Measurements from ENCODE around the gene EXOG. TPM values are rescaled to one million over a fixed set of nuclear protein-coding genes. Genes with fewer than 3 reads are reported as not detected.

The EXOG gene
- total RNA-seq, 1 experiment from 2014 or later = 12.5 TPM

GRCh38 chr3:38573111-38573510 is 77.0 kb downstream of the EXOG start:
- DNase-seq (ENCODE audit: low read depth, low spot score) = no peak
- intact Hi-C loops (cut with micrococcal nuclease; ENCODE audit: unreplicated experiment) = no loop called here
- POLR2A ChIA-PET = no interaction called here
- no TSS peak for BruUV-seq (replicated peaks)
- Histone ChIP-seq H3K9me3 (ENCODE audit: control insufficient read depth, insufficient read depth, low read depth, low read length) (no peaks in the 10 kb centered on the region), H3K4me3 (ENCODE audit: low read depth in 2 of 2, low read length in 2 of 2) (no peak overlapping the region), H3K36me3 (ENCODE audit: control insufficient read depth, insufficient read depth, low read length) (no peaks in the 10 kb centered on the region), H3K4me1 (ENCODE audit: control insufficient read depth, insufficient read depth, low read length) (no peaks in the 10 kb centered on the region), H3K27ac (ENCODE audit: low read length) (no peak overlapping the region), H3K27me3 (ENCODE audit: control insufficient read depth, insufficient read depth, low read length) (no peaks in the 10 kb centered on the region)
- TF ChIP-seq TCF7L2 (IDR thresholded peaks at IDR 0.05; ENCODE audit: low read depth, low read length) (no peak), SIN3A (IDR thresholded peaks at IDR 0.05; ENCODE audit: borderline replicate concordance, insufficient read depth, low read depth, low read length) (no peak), CTCF (IDR thresholded peaks at IDR 0.05) (no peak), POLR2AphosphoS5 (IDR thresholded peaks at IDR 0.05; ENCODE audit: low read depth, low read length) (no peak)
- TF ChIP-seq, protein P1, sequence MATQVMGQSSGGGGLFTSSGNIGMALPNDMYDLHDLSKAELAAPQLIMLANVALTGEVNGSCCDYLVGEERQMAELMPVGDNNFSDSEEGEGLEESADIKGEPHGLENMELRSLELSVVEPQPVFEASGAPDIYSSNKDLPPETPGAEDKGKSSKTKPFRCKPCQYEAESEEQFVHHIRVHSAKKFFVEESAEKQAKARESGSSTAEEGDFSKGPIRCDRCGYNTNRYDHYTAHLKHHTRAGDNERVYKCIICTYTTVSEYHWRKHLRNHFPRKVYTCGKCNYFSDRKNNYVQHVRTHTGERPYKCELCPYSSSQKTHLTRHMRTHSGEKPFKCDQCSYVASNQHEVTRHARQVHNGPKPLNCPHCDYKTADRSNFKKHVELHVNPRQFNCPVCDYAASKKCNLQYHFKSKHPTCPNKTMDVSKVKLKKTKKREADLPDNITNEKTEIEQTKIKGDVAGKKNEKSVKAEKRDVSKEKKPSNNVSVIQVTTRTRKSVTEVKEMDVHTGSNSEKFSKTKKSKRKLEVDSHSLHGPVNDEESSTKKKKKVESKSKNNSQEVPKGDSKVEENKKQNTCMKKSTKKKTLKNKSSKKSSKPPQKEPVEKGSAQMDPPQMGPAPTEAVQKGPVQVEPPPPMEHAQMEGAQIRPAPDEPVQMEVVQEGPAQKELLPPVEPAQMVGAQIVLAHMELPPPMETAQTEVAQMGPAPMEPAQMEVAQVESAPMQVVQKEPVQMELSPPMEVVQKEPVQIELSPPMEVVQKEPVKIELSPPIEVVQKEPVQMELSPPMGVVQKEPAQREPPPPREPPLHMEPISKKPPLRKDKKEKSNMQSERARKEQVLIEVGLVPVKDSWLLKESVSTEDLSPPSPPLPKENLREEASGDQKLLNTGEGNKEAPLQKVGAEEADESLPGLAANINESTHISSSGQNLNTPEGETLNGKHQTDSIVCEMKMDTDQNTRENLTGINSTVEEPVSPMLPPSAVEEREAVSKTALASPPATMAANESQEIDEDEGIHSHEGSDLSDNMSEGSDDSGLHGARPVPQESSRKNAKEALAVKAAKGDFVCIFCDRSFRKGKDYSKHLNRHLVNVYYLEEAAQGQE (IDR thresholded peaks at IDR 0.05; ENCODE audit: insufficient read depth in 1 of 2, low read depth in 2 of 2, low read length in 1 of 2) = no peak
- CTCF ChIA-PET = no interaction called here
- in situ Hi-C loops (cut with HindIII; ENCODE audit: low pct_unique_long_range_greater_than_20kb, low sequenced_read_pairs) = no loop called here
- no peak for ATAC-seq

DNA sequence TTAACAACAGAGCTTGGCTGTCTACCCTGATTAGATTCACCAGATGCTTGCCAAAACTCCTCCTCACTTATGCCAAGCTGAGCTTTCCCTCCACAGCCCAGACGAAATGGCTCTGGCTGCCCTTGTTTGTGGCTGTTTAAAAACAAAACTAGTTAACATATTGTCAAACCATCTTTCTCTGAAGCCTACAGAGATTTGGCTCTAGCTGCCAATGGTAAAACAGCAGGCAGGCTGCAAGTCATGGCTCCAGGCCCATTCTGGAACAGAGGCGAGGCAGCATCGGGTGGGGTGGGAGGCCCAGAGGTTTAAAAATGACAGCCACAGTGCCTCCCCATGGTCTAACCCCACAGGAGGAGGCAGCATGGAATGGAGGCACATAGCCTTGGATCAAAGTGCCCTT is 77.4 kb downstream of the EXOG start:
- TF ChIP-seq SIN3A (IDR thresholded peaks at IDR 0.05; ENCODE audit: borderline replicate concordance, insufficient read depth, low read depth, low read length) = no peak
- Histone ChIP-seq H3K4me1 (ENCODE audit: control insufficient read depth, insufficient read depth, low read length) (no peaks in the 10 kb centered on the region), H3K36me3 (ENCODE audit: control insufficient read depth, insufficient read depth, low read length) (no peaks in the 10 kb centered on the region), H3K4me3 (ENCODE audit: low read depth in 2 of 2, low read length in 2 of 2) (no peak overlapping the region), H3K27me3 (ENCODE audit: control insufficient read depth, insufficient read depth, low read length) (no peaks in the 10 kb centered on the region), H3K9me3 (ENCODE audit: control insufficient read depth, insufficient read depth, low read depth, low read length) (no peaks in the 10 kb centered on the region), H3K27ac (ENCODE audit: low read length) (no peak overlapping the region)
- DNase-seq (ENCODE audit: low read depth, low spot score) (no peak), ATAC-seq (no peak)
- in situ Hi-C loops (cut with HindIII; ENCODE audit: low pct_unique_long_range_greater_than_20kb, low sequenced_read_pairs) (no loop called here), intact Hi-C loops (cut with micrococcal nuclease; ENCODE audit: unreplicated experiment) (no loop called here)
- ChIA-PET CTCF (no interaction called here), POLR2A (no interaction called here)
- BruUV-seq (replicated peaks) = no TSS peak

- no peaks in the 10 kb centered on the region for H3K4me1 ChIP-seq (ENCODE audit: control insufficient read depth, insufficient read depth, low read length)
- BruUV-seq (replicated peaks) = no TSS peak
- no peak overlapping the region for H3K4me3 ChIP-seq (ENCODE audit: low read depth in 2 of 2, low read length in 2 of 2)
- intact Hi-C loops (cut with micrococcal nuclease; ENCODE audit: unreplicated experiment) = no loop called here
- no peaks in the 10 kb centered on the region for H3K27me3 ChIP-seq (ENCODE audit: control insufficient read depth, insufficient read depth, low read length)
- no peaks in the 10 kb centered on the region for H3K36me3 ChIP-seq (ENCODE audit: control insufficient read depth, insufficient read depth, low read length)
- ATAC-seq (no peak), DNase-seq (ENCODE audit: low read depth, low spot score) (no peak)
- H3K9me3 ChIP-seq (ENCODE audit: control insufficient read depth, insufficient read depth, low read depth, low read length) = no peaks in the 10 kb centered on the region
- ChIA-PET CTCF (no interaction called here), POLR2A (no interaction called here)
- no peak overlapping the region for H3K27ac ChIP-seq (ENCODE audit: low read length)
- TF ChIP-seq, protein P1 (IDR thresholded peaks at IDR 0.05; ENCODE audit: insufficient read depth in 1 of 2, low read depth in 2 of 2, low read length in 1 of 2) = no peak
- TF ChIP-seq CTCF (IDR thresholded peaks at IDR 0.05) (no peak), SIN3A (IDR thresholded peaks at IDR 0.05; ENCODE audit: borderline replicate concordance, insufficient read depth, low read depth, low read length) (no peak), POLR2AphosphoS5 (IDR thresholded peaks at IDR 0.05; ENCODE audit: low read depth, low read length) (no peak), TCF7L2 (IDR thresholded peaks at IDR 0.05; ENCODE audit: low read depth, low read length) (no peak)
- in situ Hi-C loops (cut with HindIII; ENCODE audit: low pct_unique_long_range_greater_than_20kb, low sequenced_read_pairs) = no loop called here
Measured at GRCh38 chr3:38574411-38575278, 78.5 kb downstream of the EXOG start.
